ENCODE data around the gene TSPAN14. TPM values are rescaled to one million over a fixed set of nuclear protein-coding genes. Genes with fewer than 3 reads are reported as not detected.

The TSPAN14 gene
- total and polyA plus RNA-seq, 2 of the 13 experiments (the other 11 are each of a cell fraction or from before 2014, with no cell fraction given) = 24.1 to 80.6 TPM

- TF ChIP-seq ZNF687 (CRISPR knock-in tag; IDR thresholded peaks at IDR 0.05) = peak; percentile 31; the same call in 1 of the 2 replicates
- no peak for TF ChIP-seq ZBTB40 (IDR thresholded peaks at IDR 0.05)
- no peak for TF ChIP-seq ZBTB40 (CRISPR knock-in tag; IDR thresholded peaks at IDR 0.05)
- no peak for TF ChIP-seq IRF2 (CRISPR knock-in tag; IDR thresholded peaks at IDR 0.05)
- TF ChIP-seq EEA1 (CRISPR knock-in tag; IDR thresholded peaks at IDR 0.05; ENCODE audit: borderline replicate concordance) = no peak
- TF ChIP-seq ZNF883 (CRISPR knock-in tag; IDR thresholded peaks at IDR 0.05; ENCODE audit: not compliant biosample characterization) = no peak
- no peak for TF ChIP-seq ARID4A (CRISPR knock-in tag; IDR thresholded peaks at IDR 0.05; ENCODE audit: borderline replicate concordance)
- TF ChIP-seq MEF2D (CRISPR knock-in tag; IDR thresholded peaks at IDR 0.05) = no peak
- no peak for TF ChIP-seq ETV6 (CRISPR knock-in tag; conservative IDR thresholded peaks at IDR 0.05)
- TF ChIP-seq MXD3 (CRISPR knock-in tag; IDR thresholded peaks at IDR 0.05) = no peak
Measured at GRCh38 chr10:80457554-80458262, 3.6 kb downstream of the TSPAN14 start (continued).
